HG03521 (cell line): ENCODE data around the gene PLEKHJ1.
"Not testable (repeated sequence)": the region's sequence is repeated elsewhere in the genome, so short reads cannot be mapped to it uniquely, and the experiment has no call there.

Source experiments
- ATAC-seq: cut with Tn5 transposase; IDR thresholded peaks from one replicate; pipeline ENCODE4 v1.9.1; 2021; ENCODE audit warnings: mild to moderate bottlenecking, moderate library complexity; ENCODE audit not compliant: unreplicated experiment

Gene PLEKHJ1

GRCh38 chr19:2201473-2202148 lies 34.5 kb downstream of the PLEKHJ1 start:
- no peak for ATAC-seq

GRCh38 chr19:2200624-2201294 lies 35.4 kb downstream of the PLEKHJ1 start:
- not testable (repeated sequence) for ATAC-seq

DNA sequence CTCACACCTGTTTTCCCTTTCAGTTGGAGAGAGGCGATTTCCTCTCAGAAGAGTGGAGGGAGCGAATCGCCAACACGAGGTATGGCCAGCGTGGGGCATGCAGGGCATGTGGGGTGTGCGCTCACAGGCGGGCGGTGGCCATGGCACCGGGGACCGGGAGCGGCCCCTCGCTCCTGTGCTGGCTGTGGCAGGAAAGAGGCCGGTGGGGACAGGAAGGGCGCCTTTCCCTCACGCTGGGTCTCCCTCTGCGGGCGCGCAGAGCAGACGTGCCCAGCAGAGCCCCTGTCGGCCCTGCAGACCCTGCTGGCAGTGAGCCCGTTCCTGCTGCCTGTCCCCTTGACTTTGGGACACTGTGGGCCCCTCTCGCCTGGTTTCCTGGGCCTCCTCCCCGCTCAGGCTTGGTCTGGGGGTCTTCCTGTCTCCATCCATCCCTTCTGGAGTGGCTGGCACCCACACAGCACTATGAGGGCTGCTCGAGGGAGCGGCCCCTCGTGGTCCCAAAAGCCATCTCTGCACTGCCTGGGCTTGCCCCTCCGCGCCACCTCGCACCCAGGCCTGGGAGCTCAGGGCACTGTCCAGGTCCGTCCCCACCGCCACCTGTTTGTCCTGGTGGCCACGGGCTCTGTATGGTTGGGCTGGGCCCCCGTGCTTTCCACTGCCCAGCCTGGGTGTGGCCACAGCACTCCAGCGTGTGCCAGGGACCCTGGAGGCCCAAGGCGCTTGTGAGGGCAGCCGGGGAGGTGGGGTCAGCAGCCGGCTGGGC lies 36.1 kb downstream of the PLEKHJ1 start:
- ATAC-seq: no peak

- ATAC-seq: no peak
These were observed 36.9 kb downstream of the PLEKHJ1 start for GRCh38 chr19:2199215-2199614.

GRCh38 chr19:2198317-2198716 lies 37.8 kb downstream of the PLEKHJ1 start:
- ATAC-seq: no peak

DNA sequence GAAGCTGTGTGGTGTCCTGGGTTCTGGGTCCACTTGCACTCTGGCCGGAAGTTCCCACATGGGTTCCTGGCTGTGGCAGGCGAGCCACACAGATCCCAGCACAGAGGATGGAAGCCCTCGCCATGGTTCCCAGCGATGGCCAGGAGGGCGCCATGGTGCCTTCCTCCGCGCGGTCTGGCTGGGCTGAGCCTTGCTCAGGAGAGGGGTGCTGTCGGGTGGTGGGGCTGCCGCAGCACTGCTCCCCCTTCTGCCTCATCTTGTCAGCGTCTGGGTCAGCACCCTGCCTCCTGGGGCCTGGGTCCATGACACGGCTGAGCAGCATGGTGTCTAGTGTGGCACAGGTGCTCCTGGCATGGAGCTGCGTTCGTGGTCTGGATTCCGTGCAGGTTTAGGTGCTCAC lies 38.9 kb downstream of the PLEKHJ1 start:
- no peak for ATAC-seq

- no peak for ATAC-seq
These were observed 40.2 kb downstream of the PLEKHJ1 start for GRCh38 chr19:2195914-2196313.

DNA sequence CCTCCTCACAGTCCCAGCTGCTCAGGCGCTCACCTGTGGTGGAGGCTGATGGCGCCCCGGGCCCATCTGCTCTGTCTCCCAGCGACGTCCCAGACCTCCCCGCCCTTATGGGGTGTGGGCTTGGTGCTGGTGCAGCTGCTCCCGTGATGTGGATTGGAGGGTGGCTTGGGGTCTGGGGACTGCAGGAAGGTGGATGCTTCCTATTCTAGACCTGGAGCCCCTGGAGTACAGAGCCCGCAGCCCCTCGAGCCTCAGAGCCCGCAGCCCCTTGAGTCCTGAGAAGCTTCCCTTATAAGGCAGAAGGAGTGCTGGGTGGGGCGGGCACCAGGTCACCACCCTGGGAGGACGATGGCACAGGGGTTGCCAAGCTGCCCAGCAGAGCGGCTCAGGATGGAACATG lies 40.8 kb downstream of the PLEKHJ1 start:
- ATAC-seq: no peak

- no peak for ATAC-seq
These were observed 41.5 kb downstream of the PLEKHJ1 start for GRCh38 chr19:2194513-2195078.

- no peak for ATAC-seq
These were observed 42.3 kb downstream of the PLEKHJ1 start for GRCh38 chr19:2193807-2194206.

GRCh38 chr19:2192862-2193261 lies 43.3 kb downstream of the PLEKHJ1 start:
- no peak for ATAC-seq

DNA sequence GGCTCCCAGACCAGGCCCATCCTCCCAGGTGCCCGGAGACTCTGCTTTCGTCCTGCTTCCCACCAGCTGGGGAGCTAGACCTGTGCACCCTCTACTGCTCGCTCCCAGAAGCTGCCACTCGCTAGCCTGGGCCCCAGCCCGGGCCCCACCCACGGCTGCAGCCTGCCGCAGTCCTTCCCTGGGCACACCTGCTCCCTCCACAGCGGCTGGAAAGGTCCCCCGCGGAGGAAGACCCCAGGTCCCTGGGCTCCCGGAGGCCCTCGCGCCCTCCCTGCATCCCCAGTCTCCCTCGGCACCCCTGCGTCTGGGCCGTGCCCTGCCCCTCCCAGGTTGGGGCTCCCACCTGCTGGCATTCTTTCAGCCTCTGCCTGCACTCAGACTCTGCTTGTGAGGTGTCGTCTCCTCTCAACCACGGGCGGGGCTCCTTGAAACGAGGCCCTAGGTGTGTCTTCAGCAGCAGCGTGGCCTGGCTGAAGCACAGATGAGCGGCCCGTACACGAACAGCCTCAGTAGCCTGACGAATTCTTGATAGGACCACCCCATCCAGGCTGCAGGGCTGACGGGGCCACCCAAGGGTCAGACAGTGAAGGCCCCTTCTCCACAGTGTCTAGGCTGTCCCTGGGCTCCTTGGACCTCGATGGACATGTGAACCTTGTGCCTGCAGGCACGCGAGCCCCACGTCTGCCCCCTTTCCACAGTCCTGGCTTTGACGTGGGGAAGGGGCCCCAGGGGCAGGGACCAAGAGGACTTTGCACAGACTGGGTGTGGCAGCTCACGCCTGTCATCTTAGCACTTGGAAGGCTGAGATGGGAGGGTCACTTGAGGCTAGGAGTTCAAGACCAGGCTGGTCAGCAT lies 44.4 kb downstream of the PLEKHJ1 start:
- no peak for ATAC-seq

DNA sequence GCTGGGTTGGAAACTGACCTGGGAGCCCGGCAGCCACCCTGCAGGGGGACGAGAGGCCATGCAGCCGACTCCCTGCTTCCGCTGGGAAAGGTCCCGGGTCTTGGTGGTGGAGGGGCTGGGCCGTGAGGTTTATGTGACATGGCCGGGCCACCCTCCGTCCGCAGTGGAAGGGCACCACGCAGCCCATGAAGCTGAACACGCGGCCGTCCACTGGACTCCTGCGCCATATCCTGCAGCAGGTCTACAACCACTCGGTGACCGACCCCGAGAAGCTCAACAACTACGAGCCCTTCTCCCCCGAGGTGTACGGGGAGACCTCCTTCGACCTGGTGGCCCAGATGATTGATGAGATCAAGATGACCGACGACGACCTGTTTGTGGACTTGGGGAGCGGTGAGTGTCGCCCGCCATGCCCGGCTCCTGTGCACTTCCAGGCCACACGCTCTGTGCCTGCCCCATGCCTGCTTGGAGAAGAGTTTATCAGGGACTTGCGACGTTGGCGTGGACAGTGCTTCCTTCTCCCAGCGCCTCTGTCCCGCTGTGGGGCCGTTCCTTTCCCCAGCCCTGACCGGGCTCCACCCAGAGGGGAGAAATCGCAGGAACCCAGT lies 45.2 kb downstream of the PLEKHJ1 start:
- ATAC-seq: no peak

DNA sequence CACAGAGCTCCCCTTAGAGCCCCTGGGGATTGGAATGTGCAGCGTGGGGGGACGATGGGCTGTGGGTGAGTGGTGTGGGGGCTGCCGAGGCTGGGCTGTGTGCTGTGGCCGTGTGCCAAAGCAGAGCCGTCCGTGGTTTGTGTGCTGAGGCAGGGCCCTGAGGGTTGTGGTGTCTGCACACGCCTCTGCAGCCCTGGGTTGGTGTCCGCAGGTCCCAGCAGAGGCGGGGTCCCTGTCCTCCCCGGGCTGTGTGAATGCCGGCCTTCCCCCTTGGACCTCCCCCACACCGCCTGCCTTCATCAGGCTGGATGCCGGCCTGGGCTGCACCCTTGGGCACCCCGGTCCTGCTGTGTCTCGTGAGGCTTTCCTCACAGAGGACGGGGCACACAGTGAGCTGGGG lies 46.2 kb downstream of the PLEKHJ1 start:
- ATAC-seq: no peak

DNA sequence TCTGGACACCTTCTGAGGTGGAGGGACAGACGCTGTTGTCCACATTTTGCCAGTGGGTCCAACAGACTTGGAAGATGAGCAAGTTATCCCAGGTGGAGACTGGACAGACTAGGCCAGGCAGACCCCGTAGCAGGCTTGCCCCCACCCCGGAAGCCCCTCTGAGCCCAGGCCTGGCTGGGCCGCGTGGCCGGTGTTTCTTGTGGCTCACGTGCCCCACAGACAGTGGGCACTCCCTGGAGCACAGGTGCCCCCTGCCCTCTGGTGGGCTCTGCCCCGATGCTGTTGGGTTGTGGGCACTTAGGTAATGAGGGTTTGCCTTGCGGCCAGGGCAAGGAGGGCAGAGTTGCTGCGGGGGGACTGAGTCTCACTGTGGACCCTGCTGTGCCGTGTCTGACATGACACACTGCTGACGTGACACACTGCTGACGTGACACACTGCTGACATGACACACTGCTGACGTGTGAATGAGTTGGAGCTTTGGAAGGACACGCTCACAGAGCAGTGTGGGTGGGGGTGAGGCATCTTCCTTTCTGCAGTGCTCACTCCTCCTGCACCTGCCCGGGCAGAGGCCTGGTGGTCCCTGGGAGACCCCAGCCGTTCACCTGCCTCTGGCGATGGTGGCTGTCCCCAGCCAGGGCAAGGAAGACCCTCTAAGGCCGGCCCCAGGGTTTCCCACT lies 47.3 kb downstream of the PLEKHJ1 start:
- ATAC-seq: no peak

GRCh38 chr19:2187159-2187558 lies 49.0 kb downstream of the PLEKHJ1 start:
- no peak for ATAC-seq

DNA sequence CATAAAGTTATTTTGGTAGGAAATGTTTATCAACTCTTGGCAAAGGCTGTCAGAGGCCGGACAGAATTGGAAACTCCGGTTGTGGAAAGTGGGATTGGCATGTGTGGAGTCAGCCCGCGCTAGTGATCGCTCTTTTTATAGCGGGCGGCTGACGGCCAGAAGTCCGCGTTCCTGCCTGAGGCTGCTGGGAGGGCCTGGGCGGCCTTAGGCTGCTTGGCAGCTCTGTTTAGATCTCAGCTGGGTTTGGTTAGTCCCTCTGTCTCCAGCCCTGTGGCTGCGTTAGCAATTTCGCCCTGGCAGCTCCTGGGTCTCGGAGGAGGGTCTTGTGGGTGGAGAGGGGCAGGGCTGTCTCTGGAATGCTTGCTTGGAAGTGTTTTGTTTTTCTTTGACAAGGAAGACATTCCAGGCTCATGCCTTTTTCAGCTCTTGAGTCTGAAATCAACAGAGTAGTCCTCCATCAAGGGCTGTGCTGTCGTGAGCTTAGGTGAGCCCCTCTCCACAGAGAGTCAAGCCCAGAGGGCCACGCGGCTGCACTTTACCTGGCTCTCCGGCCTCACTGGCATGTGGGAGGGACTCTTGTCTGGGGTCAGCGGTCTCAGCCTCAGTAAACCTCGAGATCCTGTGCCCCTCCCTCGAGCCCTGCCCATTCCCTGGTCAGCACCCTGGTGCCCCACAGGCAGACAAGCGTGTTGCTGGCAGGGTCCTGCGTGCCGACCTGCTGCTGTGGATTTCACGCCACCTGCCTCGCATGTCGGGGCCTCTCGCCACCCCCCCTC lies 49.9 kb downstream of the PLEKHJ1 start:
- ATAC-seq: no peak

DNA sequence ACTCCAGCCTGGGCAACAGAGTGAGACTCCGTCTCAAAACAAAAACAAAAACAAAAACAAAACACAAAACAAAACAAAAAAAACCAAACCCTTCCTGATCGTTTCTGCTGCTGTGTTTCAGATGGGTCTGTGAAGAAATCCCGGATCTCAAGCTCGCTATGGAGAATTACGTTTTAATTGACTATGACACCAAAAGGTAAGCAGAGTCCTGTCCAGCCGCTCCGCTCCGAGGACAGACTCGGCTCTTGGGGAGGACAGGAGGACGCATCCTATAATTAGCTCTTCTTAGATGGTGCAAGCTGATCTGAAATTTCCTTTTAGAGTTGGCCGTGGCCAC lies 50.4 kb downstream of the PLEKHJ1 start:
- no peak for ATAC-seq

DNA sequence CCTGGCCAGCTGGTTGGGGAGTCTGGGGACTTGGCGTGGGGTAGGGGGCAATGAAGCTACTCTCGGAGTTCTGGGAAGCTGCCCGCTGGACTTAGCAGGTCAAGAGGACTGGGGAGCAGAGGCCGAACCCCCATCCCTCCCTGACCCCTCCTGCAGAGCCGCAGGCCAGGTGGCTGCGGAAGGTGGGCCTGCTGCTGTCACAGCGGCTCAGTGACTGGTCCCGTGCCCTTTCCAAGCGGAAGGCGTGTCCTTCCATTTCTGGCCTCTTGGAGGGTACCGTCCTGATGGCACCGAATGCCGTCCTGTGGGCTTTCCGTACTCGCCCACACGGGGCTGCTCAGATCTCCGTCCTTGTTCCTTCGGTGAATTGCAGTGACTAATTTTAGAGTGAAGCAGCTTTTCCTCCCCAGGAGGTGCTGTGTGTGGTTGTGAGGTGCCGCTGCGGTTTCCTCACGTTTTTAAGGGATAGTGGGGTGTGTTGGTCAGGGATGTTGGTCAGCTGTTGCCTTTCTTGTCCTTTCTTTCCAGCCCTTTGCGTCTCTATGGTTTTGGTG lies 51.6 kb downstream of the PLEKHJ1 start:
- ATAC-seq: no peak
